Islet of Langerhans (tissue), 1 donor: ENCODE data around the gene TMEM256.

Experiments
- FAIRE-seq: peaks from one replicate; lab custom pipeline; 2011; peaks lifted over from hg19 to GRCh38; lab: Jason Lieb, UNC

The TMEM256 gene

GRCh38 chr17:7403977-7404736 lies at the start of gene TMEM256:
TSS of gene TMEM256 (minus strand) at chr17:7404097. CDS start at chr17:7404084, 13 bp downstream.
- peak; percentile 99 for FAIRE-seq

- no peak for FAIRE-seq
These were observed 44.6 kb upstream of the TMEM256 start for GRCh38 chr17:7448461-7448860.

DNA sequence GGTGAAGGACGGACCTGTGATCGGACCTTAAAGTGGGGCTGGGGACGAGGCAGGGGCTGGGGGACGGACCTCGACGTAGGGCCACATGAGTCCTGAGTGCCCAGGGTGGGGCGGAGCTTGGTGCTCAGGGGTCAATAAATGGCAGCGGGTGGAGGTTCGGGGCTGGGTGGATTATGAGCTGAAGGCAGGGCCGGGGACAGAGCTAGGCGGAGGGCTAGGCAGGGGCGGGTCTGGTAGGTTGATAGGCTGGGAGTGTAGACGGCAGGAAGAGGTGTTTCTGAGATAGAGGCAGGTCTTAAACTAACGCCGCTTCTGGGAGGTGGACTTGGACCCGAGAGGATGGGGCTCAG lies 41.7 kb upstream of the TMEM256 start:
- FAIRE-seq: no peak

DNA sequence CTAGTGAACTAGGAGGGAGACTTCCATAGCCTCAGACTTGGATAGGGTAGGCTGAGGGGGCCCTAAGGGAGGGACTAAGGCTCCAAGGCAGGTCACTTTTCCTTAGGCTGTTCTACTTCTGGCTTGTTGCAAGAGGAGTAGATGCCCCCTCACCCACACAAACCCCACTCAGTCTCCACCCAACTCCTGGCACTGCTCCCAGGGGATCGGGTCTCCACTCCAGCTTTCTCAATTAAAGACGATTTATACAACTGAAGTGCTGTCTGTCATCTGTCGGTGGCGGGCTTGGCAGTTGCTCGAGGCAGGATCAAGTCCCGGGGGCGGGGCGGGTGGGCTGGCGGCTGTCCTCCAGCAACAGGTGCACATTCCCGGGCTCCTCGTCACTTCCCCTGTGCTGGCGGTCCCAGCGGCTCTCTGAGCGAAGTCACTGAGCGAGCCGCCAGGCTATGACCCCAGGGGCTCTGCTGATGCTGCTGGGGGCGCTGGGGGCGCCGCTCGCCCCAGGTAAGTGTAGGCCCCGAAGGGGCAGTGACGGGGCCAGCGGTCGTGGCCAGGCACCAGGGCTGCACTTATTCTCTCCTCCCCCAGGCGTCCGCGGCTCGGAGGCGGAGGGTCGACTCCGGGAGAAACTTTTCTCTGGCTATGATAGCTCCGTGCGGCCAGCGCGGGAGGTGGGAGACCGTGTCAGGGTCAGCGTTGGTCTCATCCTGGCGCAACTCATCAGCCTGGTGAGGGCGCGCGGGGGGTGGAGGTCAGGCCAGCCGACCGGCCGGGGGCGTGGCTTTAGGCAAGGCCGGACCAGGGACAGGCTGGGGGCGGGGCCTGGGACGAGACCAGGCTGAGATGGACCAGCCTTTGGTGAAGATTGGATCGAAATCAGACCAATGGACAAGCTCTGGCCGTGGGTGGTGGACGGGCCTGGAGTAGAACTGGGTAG lies 41.1 kb upstream of the TMEM256 start, which contains the start of gene CHRNB1:
TSS of gene CHRNB1 (plus strand) at position 380 of the 937 bp plus-strand sequence. CDS start at position 447, 67 bp downstream.
- no peak for FAIRE-seq

DNA sequence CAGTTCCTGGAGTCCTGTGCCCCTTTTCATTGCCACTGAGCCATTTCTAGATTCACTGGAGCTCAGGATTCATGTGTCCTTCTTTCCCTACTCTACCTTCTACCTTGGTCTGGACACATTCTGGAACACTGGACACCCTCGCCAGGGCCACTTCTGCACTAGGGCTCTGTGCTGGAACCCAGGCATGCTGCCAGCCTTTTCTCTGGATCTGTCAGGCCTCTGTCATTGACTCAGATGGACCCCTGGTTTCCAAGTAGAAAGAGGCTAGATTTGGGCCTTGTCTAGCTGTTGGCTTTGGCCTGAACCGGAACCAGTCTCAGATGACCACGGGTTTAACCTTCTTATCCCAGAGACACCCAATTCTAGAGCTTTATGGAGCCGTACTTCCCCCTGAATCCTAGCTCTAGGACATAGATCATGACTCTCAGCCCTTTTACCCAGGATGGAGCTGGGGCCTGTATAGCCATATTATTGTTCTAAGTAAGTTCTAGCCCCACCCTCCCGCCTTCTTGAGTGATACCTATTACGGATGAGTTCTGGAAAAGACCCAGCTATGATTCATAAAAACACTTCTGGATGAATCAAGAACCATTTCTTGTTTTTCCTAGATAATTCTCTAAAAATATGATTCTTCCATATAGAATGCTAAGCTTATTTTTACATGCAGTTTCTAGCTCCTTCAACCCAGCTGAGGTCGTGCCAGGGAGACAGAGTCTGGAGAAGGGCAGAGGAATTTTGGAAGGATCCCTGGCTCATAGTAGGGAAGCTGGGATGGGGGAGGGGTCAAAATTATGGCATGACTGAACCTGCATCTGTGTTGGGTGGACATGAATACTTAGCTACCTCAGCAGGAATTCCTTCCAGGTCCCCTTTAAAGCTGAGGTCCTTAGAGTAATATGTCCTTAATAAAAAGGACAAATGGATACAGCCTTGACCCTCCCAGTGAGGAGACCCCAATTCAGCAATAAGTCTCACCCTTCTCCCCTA lies 39.9 kb upstream of the TMEM256 start:
- no peak for FAIRE-seq

GRCh38 chr17:7442142-7442541 lies 38.2 kb upstream of the TMEM256 start:
- FAIRE-seq: no peak

- no peak for FAIRE-seq
These were observed 37.4 kb upstream of the TMEM256 start for GRCh38 chr17:7441266-7441665.

DNA sequence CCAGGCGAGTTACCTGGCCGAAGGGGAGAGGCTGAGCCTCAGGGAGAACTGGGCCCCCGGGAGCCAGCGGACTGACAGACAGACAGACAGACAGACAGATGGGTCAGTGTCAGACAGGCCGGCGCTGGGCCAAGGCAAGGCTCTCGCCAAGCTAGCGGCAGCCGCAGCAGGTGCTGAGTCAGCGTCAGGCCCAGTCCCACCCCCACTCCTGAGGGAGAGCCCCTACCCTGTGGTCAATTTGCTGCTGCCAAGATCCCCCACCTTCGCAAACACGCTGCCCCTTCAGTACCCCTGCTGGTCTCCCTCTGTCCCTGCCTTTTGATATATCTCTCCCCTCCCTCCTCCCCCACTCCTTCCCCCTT lies 36.9 kb upstream of the TMEM256 start:
- FAIRE-seq: no peak

DNA sequence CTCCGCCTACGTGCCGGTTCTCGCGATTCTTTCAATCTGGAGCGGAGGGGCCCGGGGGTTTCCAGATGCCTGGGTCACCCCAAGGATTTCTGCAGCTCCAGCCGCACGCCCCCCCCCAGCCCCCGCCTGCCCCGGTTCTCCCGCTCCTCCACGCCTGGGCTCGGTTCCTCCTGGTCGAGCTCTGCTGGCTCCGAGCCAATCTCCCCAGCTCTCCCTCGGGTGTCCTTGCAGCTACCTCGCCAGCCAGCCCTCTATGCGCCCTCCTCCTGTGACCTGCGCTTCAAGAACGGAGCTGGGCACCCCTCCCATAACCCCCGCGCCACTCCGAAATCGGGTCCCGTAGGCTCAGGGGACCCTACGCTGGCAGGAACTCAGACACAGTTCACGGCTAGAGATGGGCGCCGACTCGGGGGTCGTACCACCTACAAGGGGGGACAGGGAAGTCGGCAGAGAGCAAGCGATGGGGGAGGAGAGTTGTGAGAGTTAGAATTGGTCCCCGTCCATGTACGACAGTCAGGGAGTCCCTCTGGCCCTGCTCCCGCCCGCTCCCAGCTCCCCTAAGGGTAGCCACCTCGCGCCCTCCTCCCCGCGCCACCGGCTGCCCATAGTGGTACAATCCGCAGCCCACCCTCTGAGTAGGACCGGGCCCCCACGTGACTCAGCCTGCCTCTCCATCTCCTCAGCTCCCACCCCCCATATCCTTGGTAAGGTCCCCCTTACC lies 36.4 kb upstream of the TMEM256 start:
- FAIRE-seq: no peak

- FAIRE-seq: no peak
These were observed 35.7 kb upstream of the TMEM256 start, which contains the start of gene FGF11 for GRCh38 chr17:7439462-7440112. TSS of gene FGF11 (plus strand) at chr17:7439512. CDS start at chr17:7439621, 109 bp downstream.

DNA sequence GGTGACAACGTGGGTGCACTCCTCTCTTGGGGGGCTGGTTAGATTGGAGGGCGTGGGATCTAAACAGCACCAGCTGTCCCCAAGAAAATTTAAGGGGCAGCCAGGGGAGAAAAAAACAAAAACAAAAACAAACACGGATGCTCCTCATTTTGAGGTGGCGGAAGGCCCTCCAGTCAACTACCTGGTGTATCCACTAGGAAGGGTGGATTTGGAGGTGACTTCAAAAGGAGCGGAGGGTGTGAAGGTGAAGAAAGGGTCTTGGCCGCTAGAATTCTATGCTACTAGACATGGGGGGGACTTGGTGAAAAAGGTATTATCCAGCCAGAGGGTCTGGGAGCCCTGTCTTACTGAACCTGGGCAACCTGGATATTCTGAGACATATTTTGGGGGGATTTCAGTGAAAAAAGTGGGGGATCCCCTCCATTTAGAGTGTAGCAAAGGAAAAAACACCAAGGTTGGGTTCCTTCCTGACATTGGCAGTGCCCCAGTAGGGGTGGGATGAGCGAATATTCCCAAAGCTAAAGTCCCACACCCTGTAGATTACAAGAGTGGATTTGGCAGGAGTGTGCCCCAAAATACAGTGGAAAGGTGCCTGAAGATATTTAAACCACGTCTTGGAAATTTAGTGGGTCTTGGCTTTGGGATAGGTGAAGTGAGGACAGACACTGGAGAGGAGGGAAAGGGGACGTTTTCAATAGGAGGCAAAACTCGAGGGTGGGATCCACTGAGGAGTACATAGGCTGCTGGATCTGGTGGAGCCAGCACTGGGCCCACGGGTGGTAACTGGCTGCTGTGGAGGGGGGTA lies 35.0 kb upstream of the TMEM256 start:
- no peak for FAIRE-seq

GRCh38 chr17:7437950-7438614 lies 34.2 kb upstream of the TMEM256 start:
- no peak for FAIRE-seq

GRCh38 chr17:7437369-7437863 lies 33.5 kb upstream of the TMEM256 start:
- FAIRE-seq: no peak

GRCh38 chr17:7436556-7437368 lies 32.9 kb upstream of the TMEM256 start:
- no peak for FAIRE-seq

DNA sequence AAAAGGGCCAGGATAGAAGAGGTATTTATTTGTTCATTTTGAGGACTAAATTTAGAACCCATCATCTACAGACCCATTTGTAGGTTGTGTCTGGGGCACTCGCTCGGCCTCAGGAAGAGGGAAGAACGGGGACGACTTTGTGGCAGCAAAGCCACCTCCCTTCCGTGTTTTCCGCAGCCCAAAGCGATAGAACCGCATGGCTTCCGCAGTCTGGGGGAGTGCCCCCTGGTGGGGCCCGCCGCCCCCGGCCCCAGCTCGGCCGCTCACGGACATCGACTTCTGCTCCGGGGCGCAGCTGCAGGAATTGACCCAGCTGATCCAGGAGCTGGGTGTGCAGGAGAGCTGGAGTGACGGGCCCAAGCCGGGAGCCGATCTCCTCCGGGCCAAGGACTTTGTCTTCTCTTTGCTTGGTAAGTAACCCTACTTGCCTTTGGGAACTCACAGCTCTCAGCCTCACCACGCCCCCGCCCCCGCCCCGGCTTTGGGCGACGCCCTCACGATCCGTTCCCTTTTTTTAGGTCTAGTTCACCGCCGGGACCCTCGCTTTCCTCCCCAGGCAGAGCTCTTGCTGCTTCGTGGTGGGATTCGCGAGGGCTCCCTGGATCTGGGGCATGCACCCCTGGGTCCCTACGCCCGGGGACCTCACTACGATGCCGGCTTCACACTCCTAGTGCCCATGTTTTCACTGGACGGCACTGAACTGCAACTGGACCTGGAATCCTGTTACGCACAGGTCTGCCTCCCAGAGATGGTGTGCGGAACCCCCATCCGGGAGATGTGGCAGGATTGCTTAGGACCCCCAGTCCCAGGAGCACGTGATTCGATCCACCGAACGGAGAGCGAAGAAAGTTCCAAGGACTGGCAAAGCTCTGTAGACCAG lies 32.0 kb upstream of the TMEM256 start:
- no peak for FAIRE-seq

DNA sequence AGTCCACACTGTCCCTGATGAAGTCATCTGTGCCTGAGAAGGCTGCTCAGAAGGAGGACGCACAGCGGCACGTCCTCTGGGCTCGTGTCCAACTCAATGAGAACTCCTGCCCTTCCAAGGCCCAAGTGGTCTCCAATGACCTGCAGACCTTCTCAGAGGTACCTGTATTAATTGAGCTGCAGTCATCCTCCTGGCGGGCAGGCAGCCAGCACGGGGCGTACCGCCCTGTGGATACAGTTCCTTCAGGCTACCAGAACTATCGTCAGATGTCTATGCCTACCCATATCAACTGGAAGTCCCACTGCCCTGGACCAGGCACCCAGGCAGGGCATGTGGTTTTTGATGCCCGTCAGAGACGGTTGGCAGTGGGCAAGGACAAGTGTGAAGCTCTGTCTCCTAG lies 28.4 kb upstream of the TMEM256 start:
- FAIRE-seq: no peak

DNA sequence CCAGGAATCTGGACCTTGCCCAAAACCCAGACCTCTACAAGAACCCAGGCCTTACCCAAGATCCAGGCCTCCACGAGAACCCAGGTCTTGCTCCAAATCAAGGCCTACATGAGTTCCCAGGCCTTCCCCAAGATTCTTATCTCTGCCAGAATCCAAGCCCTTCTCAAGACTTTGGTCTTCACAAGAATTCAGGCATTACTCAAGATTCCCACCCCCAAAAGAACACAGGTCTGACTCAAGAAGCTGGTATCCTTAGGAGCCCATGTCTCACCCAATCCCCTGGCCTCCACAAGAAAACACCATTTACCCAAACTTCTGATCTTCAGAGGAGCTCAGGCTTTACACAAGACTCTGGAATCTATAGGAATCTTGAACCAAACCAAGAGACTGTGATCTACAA lies 27.3 kb upstream of the TMEM256 start:
- FAIRE-seq: no peak
